Prostate gland (tissue), 2 donors: Measurements from ENCODE around the gene MTM1.

ENCODE experiments used
- POLR2A ChIP-seq: fragments of 450-650 bp; IDR thresholded peaks from one replicate; pipeline ENCODE4 v1.6.1; 2016; ENCODE audit warnings: antibody characterized with exemption, mild to moderate bottlenecking
- POLR2AphosphoS5 ChIP-seq: sonication (generic); formaldehyde crosslinking; IDR thresholded peaks from one replicate; pipeline ENCODE4 v1.6.1; 2017; ENCODE audit warnings: antibody characterized with exemption
- TF ChIP-seq, protein P1 (sequence below), 4 experiments: fragments of 200-600 bp in 2 of 4; fragments of 450-650 bp in 2 of 4; sonication (generic) in 2 of 4; IDR thresholded peaks; 1 replicate in 3 of 4; 2 replicates in 1 of 4; pipeline ENCODE4 v1.5.1; 2016 to 2019; ENCODE audit warnings: antibody characterized with exemption in 4 of 4, mild to moderate bottlenecking in 2 of 4, moderate library complexity in 2 of 4

DNA sequence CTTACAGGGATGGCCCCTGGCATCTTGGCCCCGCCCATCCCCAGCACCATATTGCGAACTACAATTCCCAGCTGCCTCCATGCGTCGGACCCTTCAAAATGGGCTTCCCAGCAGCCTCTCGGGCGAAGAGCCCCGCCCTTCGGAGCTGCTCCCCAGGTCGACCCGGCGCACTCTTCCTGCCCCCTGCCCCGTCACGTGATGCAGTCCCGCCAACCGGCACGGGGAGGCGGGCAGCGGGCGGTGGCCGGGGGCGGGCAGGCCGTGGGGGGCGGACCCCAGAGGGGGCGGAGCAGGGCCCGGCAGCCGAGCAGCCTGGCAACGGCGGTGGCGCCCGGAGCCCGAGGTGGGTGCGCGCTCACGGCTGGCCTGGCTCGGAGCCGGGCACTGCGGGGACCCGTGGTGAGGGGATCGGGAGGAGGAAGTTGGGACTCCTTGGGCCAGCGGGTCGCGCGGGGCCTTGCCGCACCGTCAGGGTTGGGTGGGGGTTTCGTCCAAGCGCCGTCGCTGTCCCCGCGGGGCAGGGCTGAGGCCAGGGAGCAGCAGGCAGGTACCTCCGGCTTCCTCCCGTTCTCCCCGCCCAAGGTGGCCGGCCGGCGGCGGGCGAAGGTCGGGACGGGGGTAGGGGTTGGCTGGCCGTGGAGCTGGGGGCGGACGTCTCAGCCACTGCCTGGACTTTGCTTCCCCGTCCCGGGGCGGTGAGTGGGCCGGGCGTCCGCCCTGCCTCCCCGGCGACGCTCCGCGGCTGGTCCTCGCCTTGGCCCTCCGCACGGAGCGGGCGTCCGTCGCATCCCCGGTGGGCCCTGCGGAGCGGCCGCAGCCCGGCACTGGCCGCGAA lies at the start of gene MTM1:
- TF ChIP-seq POLR2A: peak; percentile 81
- TF ChIP-seq, protein P1, sequence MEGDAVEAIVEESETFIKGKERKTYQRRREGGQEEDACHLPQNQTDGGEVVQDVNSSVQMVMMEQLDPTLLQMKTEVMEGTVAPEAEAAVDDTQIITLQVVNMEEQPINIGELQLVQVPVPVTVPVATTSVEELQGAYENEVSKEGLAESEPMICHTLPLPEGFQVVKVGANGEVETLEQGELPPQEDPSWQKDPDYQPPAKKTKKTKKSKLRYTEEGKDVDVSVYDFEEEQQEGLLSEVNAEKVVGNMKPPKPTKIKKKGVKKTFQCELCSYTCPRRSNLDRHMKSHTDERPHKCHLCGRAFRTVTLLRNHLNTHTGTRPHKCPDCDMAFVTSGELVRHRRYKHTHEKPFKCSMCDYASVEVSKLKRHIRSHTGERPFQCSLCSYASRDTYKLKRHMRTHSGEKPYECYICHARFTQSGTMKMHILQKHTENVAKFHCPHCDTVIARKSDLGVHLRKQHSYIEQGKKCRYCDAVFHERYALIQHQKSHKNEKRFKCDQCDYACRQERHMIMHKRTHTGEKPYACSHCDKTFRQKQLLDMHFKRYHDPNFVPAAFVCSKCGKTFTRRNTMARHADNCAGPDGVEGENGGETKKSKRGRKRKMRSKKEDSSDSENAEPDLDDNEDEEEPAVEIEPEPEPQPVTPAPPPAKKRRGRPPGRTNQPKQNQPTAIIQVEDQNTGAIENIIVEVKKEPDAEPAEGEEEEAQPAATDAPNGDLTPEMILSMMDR (IDR thresholded peaks at IDR 0.05): no peak
- peak; percentile 71 for TF ChIP-seq POLR2AphosphoS5
